Adipocyte (in vitro differentiated cells): Measurements from ENCODE around the gene ATF6B.

ENCODE experiments used
- DNase-seq: peaks from one replicate; pipeline ENCODE4 v3.0.0-alpha.2; 2015; ENCODE audit warnings: low read depth
- H3K27me3 ChIP-seq: replicated peaks from 2 replicates; pipeline ENCODE4 v1.7.0; 2013; ENCODE audit warnings: mild to moderate bottlenecking, low read length, moderate library complexity; ENCODE audit not compliant: control insufficient read depth, insufficient read depth
- H3K36me3 ChIP-seq: 2 replicates; pipeline ENCODE4 v1.7.0; 2013; ENCODE audit warnings: low read length, mild to moderate bottlenecking, moderate library complexity; ENCODE audit not compliant: control insufficient read depth, insufficient read depth, severe bottlenecking
- H3K4me1 ChIP-seq: 2 replicates; pipeline ENCODE4 v1.7.0; 2013; ENCODE audit warnings: mild to moderate bottlenecking, low read length, moderate library complexity; ENCODE audit not compliant: control insufficient read depth, insufficient read depth
- H3K4me3 ChIP-seq: 2 replicates; pipeline ENCODE4 v1.7.0; 2013; ENCODE audit warnings: mild to moderate bottlenecking, low read length, moderate library complexity
- H3K9ac ChIP-seq: 2 replicates; pipeline ENCODE4 v1.7.0; 2013; ENCODE audit warnings: mild to moderate bottlenecking, low read length, moderate library complexity
- H3K9me3 ChIP-seq: 2 replicates; pipeline ENCODE4 v1.7.0; 2013; ENCODE audit warnings: mild to moderate bottlenecking, low read length, moderate library complexity; ENCODE audit not compliant: control insufficient read depth

Gene ATF6B

GRCh38 chr6:32096394-32097258 is 31.4 kb downstream of the ATF6B start:
- Histone ChIP-seq H3K9ac (no peak overlapping the region), H3K27me3 (no peaks in the 10 kb centered on the region), H3K4me3 (no peak overlapping the region), H3K36me3 (no peaks in the 10 kb centered on the region), H3K9me3 (no peaks in the 10 kb centered on the region), H3K4me1 (peaks cover 24% of the 10 kb centered on the region)
- no peak for DNase-seq

GRCh38 chr6:32096087-32096393 is 32.0 kb downstream of the ATF6B start:
- Histone ChIP-seq H3K27me3 (no peaks in the 10 kb centered on the region), H3K4me3 (no peak overlapping the region), H3K36me3 (no peaks in the 10 kb centered on the region), H3K9ac (no peak overlapping the region), H3K4me1 (peaks cover 26% of the 10 kb centered on the region), H3K9me3 (no peaks in the 10 kb centered on the region)
- DNase-seq = no peak

GRCh38 chr6:32095338-32096086 is 32.5 kb downstream of the ATF6B start:
- H3K36me3 ChIP-seq = no peaks in the 10 kb centered on the region
- H3K4me3 ChIP-seq = no peak overlapping the region
- DNase-seq = no peak
- H3K9me3 ChIP-seq = no peaks in the 10 kb centered on the region
- H3K27me3 ChIP-seq = no peaks in the 10 kb centered on the region
- no peak overlapping the region for H3K9ac ChIP-seq
- H3K4me1 ChIP-seq = peaks cover 26% of the 10 kb centered on the region

- Histone ChIP-seq H3K4me3 (peak overlapping the region; percentile 5), H3K9ac (peak overlapping the region; percentile 72), H3K36me3 (no peaks in the 10 kb centered on the region), H3K27me3 (no peaks in the 10 kb centered on the region), H3K9me3 (no peaks in the 10 kb centered on the region), H3K4me1 (peaks cover 26% of the 10 kb centered on the region)
- DNase-seq = peak; percentile 87
Measured at GRCh38 chr6:32092760-32093497, 35.1 kb downstream of the ATF6B start.

- DNase-seq = no peak
- peaks cover 33% of the 10 kb centered on the region for H3K4me1 ChIP-seq
- H3K9me3 ChIP-seq = no peaks in the 10 kb centered on the region
- no peaks in the 10 kb centered on the region for H3K27me3 ChIP-seq
- no peak overlapping the region for H3K9ac ChIP-seq
- H3K36me3 ChIP-seq = no peaks in the 10 kb centered on the region
- H3K4me3 ChIP-seq = no peak overlapping the region
Measured at GRCh38 chr6:32089082-32089828, 38.8 kb downstream of the ATF6B start.

GRCh38 chr6:32088487-32089049 is 39.5 kb downstream of the ATF6B start:
- no peak overlapping the region for H3K4me3 ChIP-seq
- no peaks in the 10 kb centered on the region for H3K27me3 ChIP-seq

GRCh38 chr6:32087574-32088486 is 40.2 kb downstream of the ATF6B start:
- H3K36me3 ChIP-seq = no peaks in the 10 kb centered on the region
- H3K9ac ChIP-seq = no peak overlapping the region
- H3K27me3 ChIP-seq = no peaks in the 10 kb centered on the region
- no peak overlapping the region for H3K4me3 ChIP-seq
- no peaks in the 10 kb centered on the region for H3K9me3 ChIP-seq
- peaks cover 34% of the 10 kb centered on the region for H3K4me1 ChIP-seq
- DNase-seq = peak; percentile 75

More at GRCh38 chr6:32088487-32089049, 39.5 kb downstream of the ATF6B start:
- Histone ChIP-seq H3K9ac (no peak overlapping the region), H3K4me1 (peaks cover 33% of the 10 kb centered on the region), H3K9me3 (no peaks in the 10 kb centered on the region), H3K36me3 (no peaks in the 10 kb centered on the region)
- no peak for DNase-seq

GRCh38 chr6:32086661-32087573 is 41.1 kb downstream of the ATF6B start:
- Histone ChIP-seq H3K36me3 (no peaks in the 10 kb centered on the region), H3K9me3 (no peaks in the 10 kb centered on the region), H3K27me3 (no peaks in the 10 kb centered on the region), H3K4me1 (peaks cover 34% of the 10 kb centered on the region), H3K4me3 (no peak overlapping the region), H3K9ac (no peak overlapping the region)
- DNase-seq = peak; percentile 60

GRCh38 chr6:32085759-32086459 is 42.1 kb downstream of the ATF6B start:
- DNase-seq = no peak
- Histone ChIP-seq H3K4me3 (no peak overlapping the region), H3K4me1 (peaks cover 39% of the 10 kb centered on the region), H3K9ac (no peak overlapping the region), H3K27me3 (no peaks in the 10 kb centered on the region), H3K36me3 (no peaks in the 10 kb centered on the region), H3K9me3 (no peaks in the 10 kb centered on the region)
